ENCODE results near the gene PAQR6. TPM values are rescaled to one million over a fixed set of nuclear protein-coding genes. Genes with fewer than 3 reads are reported as not detected.

PAQR6 gene
- total and polyA plus RNA-seq, 2 of the 8 experiments (the other 6 are each of a cell fraction or from before 2014, with no cell fraction given) = 7.1 to 11.3 TPM

GRCh38 chr1:156251527-156251926 is 3.7 kb upstream of the PAQR6 start:
- POLR2A ChIA-PET (ENCODE audit: partially characterized antibody) = interaction anchor here (0.5 to 11.8 kb wide), 10 partner anchors 9 to 113 kb away, joined by 3 to 102 read pairs (median 4); partner anchors contain the start of genes BGLAP, PMF1, SMG5 and TMEM79

More at GRCh38 chr1:156251527-156251926, 3.7 kb upstream of the PAQR6 start:
- no peak overlapping the region for H3K27ac ChIP-seq (ENCODE audit: low read depth, low read length)
- H3K27me3 ChIP-seq (replicated peaks in 1 of 4; ENCODE audit: control insufficient read depth in 3 of 4, extremely low read depth in 1 of 4, insufficient read depth in 3 of 4, low read length in 3 of 4) = no peaks in the 10 kb centered on the region
- no peak overlapping the region for H2AFZ ChIP-seq (ENCODE audit: low read length)
- no peak overlapping the region for H2BK12ac ChIP-seq (ENCODE audit: low read depth, low read length)
- H4K20me1 ChIP-seq (replicated peaks in 1 of 2; ENCODE audit: control insufficient read depth in 1 of 2, insufficient read depth in 2 of 2, low read length in 2 of 2) = peaks cover 0 to 4% of the 10 kb centered on the region in 2 experiments
- DNase-seq (ENCODE audit: low read depth in 1 of 2, low spot score in 2 of 2) (no peak), FAIRE-seq (no peak)
- H3K79me2 ChIP-seq (ENCODE audit: control insufficient read depth in 1 of 2, insufficient read depth in 2 of 2, low read length in 2 of 2) = no peaks in the 10 kb centered on the region
- TF ChIP-seq RFX5 (IDR thresholded peaks at IDR 0.05; ENCODE audit: borderline replicate concordance, low read depth, low read length) = no peak
- no peak overlapping the region for H2BK5ac ChIP-seq (ENCODE audit: low read depth, low read length)
- no peaks in the 10 kb centered on the region for H3K9me3 ChIP-seq (ENCODE audit: insufficient read depth in 2 of 2, low read depth in 1 of 2, low read length in 1 of 2)
- H3K4me1 ChIP-seq (replicated peaks in 1 of 4; ENCODE audit: control insufficient read depth in 3 of 4, insufficient read depth in 4 of 4, low read length in 3 of 4) = peaks cover 0 to 14% (median 6%) of the 10 kb centered on the region in 4 experiments
- H3K79me1 ChIP-seq (ENCODE audit: low read depth, low read length) = no peaks in the 10 kb centered on the region; the same call in 1 of the 2 replicates
- H2BK120ac ChIP-seq (replicated peaks; ENCODE audit: low read depth, low read length) = no peak overlapping the region
- no peak overlapping the region for H3K18ac ChIP-seq (ENCODE audit: extremely low read depth, low read length)
- 93% methylated on average over 3 of the region's 3 CpGs; no CpG with 5 or more reads in 1 of the 2 experiments for WGBS, 2 experiments (ENCODE audit: extremely low coverage in 1 of 2, insufficient coverage in 1 of 2, insufficient read length in 1 of 2, insufficient replicate concordance in 2 of 2, low coverage in 1 of 2, low lambda C conversion rate in 2 of 2, missing lambda C conversion rate in 1 of 2)
- H3K56ac ChIP-seq (replicated peaks; ENCODE audit: insufficient read length, low read depth, low read length) = no peak overlapping the region
- peaks cover 29 to 66% (median 47%) of the 10 kb centered on the region in 4 experiments for H3K36me3 ChIP-seq (ENCODE audit: control insufficient read depth in 2 of 4, insufficient read depth in 4 of 4, low read length in 3 of 4)
- H3K23ac ChIP-seq (ENCODE audit: insufficient read length) = no peak overlapping the region
- H2BK15ac ChIP-seq (ENCODE audit: low read length) = no peak overlapping the region
- no peak overlapping the region for H3K9ac ChIP-seq (replicated peaks in 1 of 4; ENCODE audit: extremely low read depth in 1 of 4, low read depth in 3 of 4, low read length in 3 of 4)
- no peak overlapping the region for H4K5ac ChIP-seq (ENCODE audit: insufficient read length, low read depth, low read length)
- no peak overlapping the region for H3K4ac ChIP-seq (replicated peaks; ENCODE audit: insufficient read length, low read depth, low read length)
- no peak overlapping the region for H2AK5ac ChIP-seq (ENCODE audit: low read depth, low read length)
- H3K4me2 ChIP-seq (ENCODE audit: insufficient read depth in 1 of 2, low read depth in 2 of 2, low read length in 2 of 2) = no peak overlapping the region
- H3K14ac ChIP-seq (ENCODE audit: insufficient read length) = no peak overlapping the region
- no peak overlapping the region for H4K91ac ChIP-seq (replicated peaks; ENCODE audit: insufficient read length, low read length)
- H4K8ac ChIP-seq (ENCODE audit: extremely low read depth, insufficient read depth, low read length) = no peak overlapping the region; the same call in 1 of the 2 replicates
- no peak overlapping the region for H2BK20ac ChIP-seq (ENCODE audit: low read length)
- H3K23me2 ChIP-seq (ENCODE audit: low read depth, low read length) = no peaks in the 10 kb centered on the region
- CTCF ChIA-PET (ENCODE audit: partially characterized antibody) = interaction anchor here (0.6 to 47.2 kb wide), 13 partner anchors 10 to 521 kb away, joined by 3 to 1265 read pairs (median 7); partner anchors contain the start of gene SEMA4A
- H3K4me3 ChIP-seq (ENCODE audit: extremely low read depth in 1 of 4, insufficient read depth in 2 of 4, low read depth in 3 of 4, low read length in 4 of 4) = no peak overlapping the region
